ENCODE measurements around the gene FAXDC2. TPM values are rescaled to one million over a fixed set of nuclear protein-coding genes. Genes with fewer than 3 reads are reported as not detected.

Gene FAXDC2
- total and polyA plus RNA-seq, 10 donors: 2.3 to 34.8 (median 19.5) TPM

- Histone ChIP-seq H3K9me3 (no peaks in the 10 kb centered on the region), H3K27ac (no peak overlapping the region), H3K4me3 (no peak overlapping the region), H3K27me3 (replicated peaks in 1 of 7) (no peaks in the 10 kb centered on the region), H3K36me3 (peaks cover 3 to 96% (median 81%) of the 10 kb centered on the region in 6 donors), H3K4me1 (peaks cover 0 to 16% (median 0%) of the 10 kb centered on the region in 6 donors)
- intact Hi-C loops (cut with DNase I; ENCODE audit: low total_unique reads): no loop called here
- TF ChIP-seq POLR2AphosphoS5 (IDR thresholded peaks at IDR 0.05) (no peak), POLR2A (IDR thresholded peaks at IDR 0.05) (no peak)
- TF ChIP-seq, protein P1, sequence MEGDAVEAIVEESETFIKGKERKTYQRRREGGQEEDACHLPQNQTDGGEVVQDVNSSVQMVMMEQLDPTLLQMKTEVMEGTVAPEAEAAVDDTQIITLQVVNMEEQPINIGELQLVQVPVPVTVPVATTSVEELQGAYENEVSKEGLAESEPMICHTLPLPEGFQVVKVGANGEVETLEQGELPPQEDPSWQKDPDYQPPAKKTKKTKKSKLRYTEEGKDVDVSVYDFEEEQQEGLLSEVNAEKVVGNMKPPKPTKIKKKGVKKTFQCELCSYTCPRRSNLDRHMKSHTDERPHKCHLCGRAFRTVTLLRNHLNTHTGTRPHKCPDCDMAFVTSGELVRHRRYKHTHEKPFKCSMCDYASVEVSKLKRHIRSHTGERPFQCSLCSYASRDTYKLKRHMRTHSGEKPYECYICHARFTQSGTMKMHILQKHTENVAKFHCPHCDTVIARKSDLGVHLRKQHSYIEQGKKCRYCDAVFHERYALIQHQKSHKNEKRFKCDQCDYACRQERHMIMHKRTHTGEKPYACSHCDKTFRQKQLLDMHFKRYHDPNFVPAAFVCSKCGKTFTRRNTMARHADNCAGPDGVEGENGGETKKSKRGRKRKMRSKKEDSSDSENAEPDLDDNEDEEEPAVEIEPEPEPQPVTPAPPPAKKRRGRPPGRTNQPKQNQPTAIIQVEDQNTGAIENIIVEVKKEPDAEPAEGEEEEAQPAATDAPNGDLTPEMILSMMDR (IDR thresholded peaks at IDR 0.05 in 8 of 11, conservative IDR thresholded peaks at IDR 0.05 in 3 of 11): no peak
- WGBS, 5 donors: 83 to 90% (median 85%) methylated on average over 7 of the region's 7 CpGs
- no peak for DNase-seq
Observed at GRCh38 chr5:154794525-154795234, 55.7 kb downstream of the FAXDC2 start.

GRCh38 chr5:154793599-154794524 is 56.5 kb downstream of the FAXDC2 start:
- TF ChIP-seq, protein P1 (IDR thresholded peaks at IDR 0.05 in 8 of 11, conservative IDR thresholded peaks at IDR 0.05 in 3 of 11): no peak
- TF ChIP-seq POLR2AphosphoS5 (IDR thresholded peaks at IDR 0.05): peak in 2 of 3 donors; percentile 18 to 63
- Histone ChIP-seq H3K36me3 (peaks cover 3 to 89% (median 73%) of the 10 kb centered on the region in 6 donors), H3K27ac (no peak overlapping the region), H3K4me1 (peaks cover 0 to 17% (median under 1%) of the 10 kb centered on the region in 6 donors), H3K9me3 (no peaks in the 10 kb centered on the region), H3K4me3 (no peak overlapping the region), H3K27me3 (replicated peaks in 1 of 7) (no peaks in the 10 kb centered on the region)
- DNase-seq: peak; percentile 63
- intact Hi-C loops (cut with DNase I; ENCODE audit: low total_unique reads): no loop called here
- WGBS, 5 donors: 90 to 96% (median 94%) methylated on average over 25 to 32 of the region's 32 CpGs

- H3K4me1 ChIP-seq: peaks cover 9 to 41% (median 23%) of the 10 kb centered on the region in 6 donors
- no peak overlapping the region for H3K4me3 ChIP-seq
- WGBS, 5 donors: 46 to 81% (median 71%) methylated on average over 3 of the region's 3 CpGs
- H3K36me3 ChIP-seq: peaks cover 3 to 65% (median 51%) of the 10 kb centered on the region in 6 donors
- intact Hi-C loops (cut with DNase I; ENCODE audit: low total_unique reads): no loop called here
- peak overlapping the region in 3 of 8 donors; percentile 9 to 42 (median 9) for H3K27ac ChIP-seq
- no peaks in the 10 kb centered on the region for H3K27me3 ChIP-seq (replicated peaks in 1 of 7)
- TF ChIP-seq, protein P1 (IDR thresholded peaks at IDR 0.05 in 8 of 11, conservative IDR thresholded peaks at IDR 0.05 in 3 of 11): no peak
- TF ChIP-seq POLR2A (IDR thresholded peaks at IDR 0.05): no peak
- TF ChIP-seq POLR2AphosphoS5 (IDR thresholded peaks at IDR 0.05): no peak
- no peaks in the 10 kb centered on the region for H3K9me3 ChIP-seq
- no peak for DNase-seq
Observed at GRCh38 chr5:154791535-154791934, 58.9 kb downstream of the FAXDC2 start.
